GM18858 (cell line): ENCODE results near the gene RPS6KA3.
"Not testable (repeated sequence)": the region's sequence is repeated elsewhere in the genome, so short reads cannot be mapped to it uniquely, and the experiment has no call there.

Source experiments
- ATAC-seq: cut with Tn5 transposase; IDR thresholded peaks from one replicate; pipeline ENCODE4 v1.9.1; 2021; ENCODE audit not compliant: unreplicated experiment

RPS6KA3 gene

GRCh38 chrX:20265726-20266681 is 705 bp downstream of the RPS6KA3 start:
- ATAC-seq = no peak

GRCh38 chrX:20265221-20265725 is 1.4 kb downstream of the RPS6KA3 start:
- peak; percentile 43 for ATAC-seq

- peak; percentile 35 for ATAC-seq
Observed at GRCh38 chrX:20263474-20263873, 3.2 kb downstream of the RPS6KA3 start.

- no peak for ATAC-seq
Observed at GRCh38 chrX:20260885-20261284, 5.8 kb downstream of the RPS6KA3 start.

- no peak for ATAC-seq
Observed at GRCh38 chrX:20254712-20255299, 11.9 kb downstream of the RPS6KA3 start.

GRCh38 chrX:20253232-20253543 is 13.5 kb downstream of the RPS6KA3 start:
- no peak for ATAC-seq

GRCh38 chrX:20252381-20253231 is 14.1 kb downstream of the RPS6KA3 start:
- ATAC-seq = peak; percentile 49

- ATAC-seq = no peak
Observed at GRCh38 chrX:20251691-20252090, 15.0 kb downstream of the RPS6KA3 start.

GRCh38 chrX:20250146-20250545 is 16.6 kb downstream of the RPS6KA3 start:
- ATAC-seq = not testable (repeated sequence)

GRCh38 chrX:20248592-20249192 is 18.0 kb downstream of the RPS6KA3 start:
- ATAC-seq = no peak

- ATAC-seq = no peak
Observed at GRCh38 chrX:20244931-20245330, 21.8 kb downstream of the RPS6KA3 start.

- no peak for ATAC-seq
Observed at GRCh38 chrX:20240201-20240600, 26.5 kb downstream of the RPS6KA3 start.

- no peak for ATAC-seq
Observed at GRCh38 chrX:20237864-20238263, 28.8 kb downstream of the RPS6KA3 start.

GRCh38 chrX:20235755-20236154 is 31.0 kb downstream of the RPS6KA3 start:
- ATAC-seq = no peak

- no peak for ATAC-seq
Observed at GRCh38 chrX:20233336-20233735, 33.4 kb downstream of the RPS6KA3 start.

- no peak for ATAC-seq
Observed at GRCh38 chrX:20231598-20231997, 35.1 kb downstream of the RPS6KA3 start.

GRCh38 chrX:20230406-20230805 is 36.3 kb downstream of the RPS6KA3 start:
- ATAC-seq = no peak

- ATAC-seq = no peak
Observed at GRCh38 chrX:20229155-20229554, 37.6 kb downstream of the RPS6KA3 start.

- ATAC-seq = no peak
Observed at GRCh38 chrX:20228245-20228644, 38.5 kb downstream of the RPS6KA3 start.

- no peak for ATAC-seq
Observed at GRCh38 chrX:20227116-20227515, 39.6 kb downstream of the RPS6KA3 start.

- no peak for ATAC-seq
Observed at GRCh38 chrX:20225488-20225833, 41.2 kb downstream of the RPS6KA3 start.
